Panc1 (cell line): ENCODE data around the gene FAM209B. TPM values are rescaled to one million over a fixed set of nuclear protein-coding genes. Genes with fewer than 3 reads are reported as not detected.

Experiments used
- ATAC-seq: fragments of 200-7000 bp; cut with Tn5 transposase; 2 replicates; pipeline ENCODE4 v1.9.1; 2020; ENCODE audit warnings: mild to moderate bottlenecking, moderate library complexity
- BruUV-seq: library from RNA; stranded (reverse); fragments of 400-500 nt; replicated peaks from 2 replicates; lab custom pipeline; 2021; lab: Mats Ljungman, UMichigan
- CTCF ChIA-PET: fragments of 300-600 bp; sonication (Branson Sonifier 250); formaldehyde crosslinking; loops from one replicate; lab custom pipeline; 2022; ENCODE audit warnings: antibody characterized with exemption; lab: Charles Lee
- POLR2A ChIA-PET: fragments of 300-600 bp; sonication (Branson Sonifier 250); formaldehyde crosslinking; loops from one replicate; lab custom pipeline; 2022; ENCODE audit warnings: antibody characterized with exemption; lab: Charles Lee
- DNase-seq: peaks from one replicate; pipeline ENCODE4 v3.0.0-alpha.2; 2010; ENCODE audit warnings: low read depth, low spot score
- H3K27ac ChIP-seq: 2 replicates; pipeline ENCODE4 v1.5.1; 2011; ENCODE audit warnings: mild to moderate bottlenecking, low read length, inconsistent platforms
- H3K27me3 ChIP-seq: fragments of 200-500 bp; sonication (Bioruptor generic); 2 replicates; pipeline ENCODE4 v1.6.0; 2014; ENCODE audit warnings: low read length, inconsistent platforms; ENCODE audit not compliant: control insufficient read depth, insufficient read depth
- H3K36me3 ChIP-seq: fragments of 200-500 bp; sonication (Bioruptor generic); 2 replicates; pipeline ENCODE4 v1.5.1; 2014; ENCODE audit warnings: inconsistent platforms, mild to moderate bottlenecking, low read length, moderate library complexity; ENCODE audit not compliant: control insufficient read depth, insufficient read depth
- H3K4me1 ChIP-seq: 2 replicates; pipeline ENCODE4 v1.5.1; 2011; ENCODE audit warnings: inconsistent platforms, mild to moderate bottlenecking, low read length, moderate library complexity; ENCODE audit not compliant: control insufficient read depth, insufficient read depth
- H3K4me3 ChIP-seq, 2 experiments: 2 replicates each; pipeline ENCODE4 v1.5.1; 2011 to 2012; ENCODE audit warnings: low read depth in 2 of 2, low read length in 2 of 2, mild to moderate bottlenecking in 2 of 2, inconsistent platforms in 1 of 2, moderate library complexity in 1 of 2
- H3K9me3 ChIP-seq: fragments of 200-500 bp; sonication (Bioruptor generic); 2 replicates; pipeline ENCODE4 v1.5.1; 2014; ENCODE audit warnings: low read depth, mild to moderate bottlenecking, inconsistent platforms, low read length, moderate library complexity; ENCODE audit not compliant: control insufficient read depth, insufficient read depth
- POLR2AphosphoS5 ChIP-seq: IDR thresholded peaks from 2 replicates; pipeline ENCODE4 v1.6.1; 2012; ENCODE audit warnings: mild to moderate bottlenecking, low read depth, low read length, moderate library complexity
- SIN3A ChIP-seq: IDR thresholded peaks from 2 replicates; pipeline ENCODE4 v1.6.1; 2012; ENCODE audit warnings: low read depth, mild to moderate bottlenecking, low read length, moderate library complexity, borderline replicate concordance; ENCODE audit not compliant: insufficient read depth
- TCF7L2 ChIP-seq: IDR thresholded peaks from 2 replicates; pipeline ENCODE4 v1.6.1; 2011; ENCODE audit warnings: mild to moderate bottlenecking, low read depth, low read length, inconsistent platforms
- in situ Hi-C: cut with HindIII; loops from 2 replicates; pipeline ENCODE4 v1.10.0; 2016; ENCODE audit warnings: low sequenced_read_pairs, low pct_unique_long_range_greater_than_20kb
- intact Hi-C: fragments of 100-400 bp; cut with micrococcal nuclease; formaldehyde crosslinking; loops from one replicate; pipeline ENCODE4 v1.10.0; 2022; ENCODE audit not compliant: unreplicated experiment
- total RNA-seq: library from RNA; stranded (reverse); gene quantifications from one replicate; pipeline ENCODE4 v1.2.1, GENCODE V29; 2021; ENCODE audit not compliant: unreplicated experiment
- TF ChIP-seq, protein P1 (sequence below): fragments of 450-650 bp; IDR thresholded peaks from 2 replicates; pipeline ENCODE4 v1.5.1; 2017; ENCODE audit warnings: mild to moderate bottlenecking
- TF ChIP-seq, protein P2 (sequence below), 2 experiments: IDR thresholded peaks; 2 replicates each; pipeline ENCODE4 v1.6.1; 2011 to 2012; ENCODE audit warnings: low read depth in 2 of 2, control low read depth in 1 of 2, low read length in 1 of 2, mild to moderate bottlenecking in 1 of 2, moderate library complexity in 1 of 2; ENCODE audit not compliant: insufficient read depth in 1 of 2

FAM209B gene
- total RNA-seq, 1 experiment from 2014 or later, result not detected

DNA sequence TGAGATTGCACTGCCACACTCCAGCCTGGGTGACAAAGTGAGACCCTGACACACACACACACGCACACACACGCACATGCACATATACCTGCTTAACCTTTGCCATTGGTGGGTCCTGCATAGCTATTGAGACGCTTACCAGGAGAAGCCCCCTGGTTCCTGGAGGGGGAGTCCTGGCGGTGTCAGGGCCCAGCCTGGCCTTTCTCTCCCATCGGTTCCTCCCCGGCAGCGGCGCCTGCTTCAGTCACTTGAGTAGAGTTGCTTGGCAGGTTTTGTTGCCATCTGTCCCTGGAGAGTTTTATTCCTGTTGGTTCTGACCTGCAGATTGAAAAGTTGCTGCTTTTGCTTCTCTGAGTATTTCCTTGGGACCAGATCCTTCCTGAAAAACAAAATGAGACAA lies 29.1 kb upstream of the FAM209B start:
- Histone ChIP-seq H3K27me3 (no peaks in the 10 kb centered on the region), H3K9me3 (no peaks in the 10 kb centered on the region), H3K4me1 (no peaks in the 10 kb centered on the region), H3K4me3 (no peak overlapping the region), H3K27ac (no peak overlapping the region), H3K36me3 (no peaks in the 10 kb centered on the region; the same call in 1 of the 2 replicates)
- DNase-seq (no peak), ATAC-seq (no peak)
- in situ Hi-C loops, result no loop called here
- BruUV-seq, result no TSS peak
- TF ChIP-seq SIN3A, result no peak
- TF ChIP-seq, protein P1, sequence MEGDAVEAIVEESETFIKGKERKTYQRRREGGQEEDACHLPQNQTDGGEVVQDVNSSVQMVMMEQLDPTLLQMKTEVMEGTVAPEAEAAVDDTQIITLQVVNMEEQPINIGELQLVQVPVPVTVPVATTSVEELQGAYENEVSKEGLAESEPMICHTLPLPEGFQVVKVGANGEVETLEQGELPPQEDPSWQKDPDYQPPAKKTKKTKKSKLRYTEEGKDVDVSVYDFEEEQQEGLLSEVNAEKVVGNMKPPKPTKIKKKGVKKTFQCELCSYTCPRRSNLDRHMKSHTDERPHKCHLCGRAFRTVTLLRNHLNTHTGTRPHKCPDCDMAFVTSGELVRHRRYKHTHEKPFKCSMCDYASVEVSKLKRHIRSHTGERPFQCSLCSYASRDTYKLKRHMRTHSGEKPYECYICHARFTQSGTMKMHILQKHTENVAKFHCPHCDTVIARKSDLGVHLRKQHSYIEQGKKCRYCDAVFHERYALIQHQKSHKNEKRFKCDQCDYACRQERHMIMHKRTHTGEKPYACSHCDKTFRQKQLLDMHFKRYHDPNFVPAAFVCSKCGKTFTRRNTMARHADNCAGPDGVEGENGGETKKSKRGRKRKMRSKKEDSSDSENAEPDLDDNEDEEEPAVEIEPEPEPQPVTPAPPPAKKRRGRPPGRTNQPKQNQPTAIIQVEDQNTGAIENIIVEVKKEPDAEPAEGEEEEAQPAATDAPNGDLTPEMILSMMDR, result no peak
- TF ChIP-seq POLR2AphosphoS5, result no peak
- TF ChIP-seq, protein P2, sequence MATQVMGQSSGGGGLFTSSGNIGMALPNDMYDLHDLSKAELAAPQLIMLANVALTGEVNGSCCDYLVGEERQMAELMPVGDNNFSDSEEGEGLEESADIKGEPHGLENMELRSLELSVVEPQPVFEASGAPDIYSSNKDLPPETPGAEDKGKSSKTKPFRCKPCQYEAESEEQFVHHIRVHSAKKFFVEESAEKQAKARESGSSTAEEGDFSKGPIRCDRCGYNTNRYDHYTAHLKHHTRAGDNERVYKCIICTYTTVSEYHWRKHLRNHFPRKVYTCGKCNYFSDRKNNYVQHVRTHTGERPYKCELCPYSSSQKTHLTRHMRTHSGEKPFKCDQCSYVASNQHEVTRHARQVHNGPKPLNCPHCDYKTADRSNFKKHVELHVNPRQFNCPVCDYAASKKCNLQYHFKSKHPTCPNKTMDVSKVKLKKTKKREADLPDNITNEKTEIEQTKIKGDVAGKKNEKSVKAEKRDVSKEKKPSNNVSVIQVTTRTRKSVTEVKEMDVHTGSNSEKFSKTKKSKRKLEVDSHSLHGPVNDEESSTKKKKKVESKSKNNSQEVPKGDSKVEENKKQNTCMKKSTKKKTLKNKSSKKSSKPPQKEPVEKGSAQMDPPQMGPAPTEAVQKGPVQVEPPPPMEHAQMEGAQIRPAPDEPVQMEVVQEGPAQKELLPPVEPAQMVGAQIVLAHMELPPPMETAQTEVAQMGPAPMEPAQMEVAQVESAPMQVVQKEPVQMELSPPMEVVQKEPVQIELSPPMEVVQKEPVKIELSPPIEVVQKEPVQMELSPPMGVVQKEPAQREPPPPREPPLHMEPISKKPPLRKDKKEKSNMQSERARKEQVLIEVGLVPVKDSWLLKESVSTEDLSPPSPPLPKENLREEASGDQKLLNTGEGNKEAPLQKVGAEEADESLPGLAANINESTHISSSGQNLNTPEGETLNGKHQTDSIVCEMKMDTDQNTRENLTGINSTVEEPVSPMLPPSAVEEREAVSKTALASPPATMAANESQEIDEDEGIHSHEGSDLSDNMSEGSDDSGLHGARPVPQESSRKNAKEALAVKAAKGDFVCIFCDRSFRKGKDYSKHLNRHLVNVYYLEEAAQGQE (IDR thresholded peaks at IDR 0.05; ENCODE audit: insufficient read depth in 1 of 2, low read depth in 2 of 2, low read length in 1 of 2), result no peak
- no peak for TF ChIP-seq TCF7L2
- intact Hi-C loops, result no loop called here
- ChIA-PET CTCF (no interaction called here), POLR2A (no interaction called here)

DNA sequence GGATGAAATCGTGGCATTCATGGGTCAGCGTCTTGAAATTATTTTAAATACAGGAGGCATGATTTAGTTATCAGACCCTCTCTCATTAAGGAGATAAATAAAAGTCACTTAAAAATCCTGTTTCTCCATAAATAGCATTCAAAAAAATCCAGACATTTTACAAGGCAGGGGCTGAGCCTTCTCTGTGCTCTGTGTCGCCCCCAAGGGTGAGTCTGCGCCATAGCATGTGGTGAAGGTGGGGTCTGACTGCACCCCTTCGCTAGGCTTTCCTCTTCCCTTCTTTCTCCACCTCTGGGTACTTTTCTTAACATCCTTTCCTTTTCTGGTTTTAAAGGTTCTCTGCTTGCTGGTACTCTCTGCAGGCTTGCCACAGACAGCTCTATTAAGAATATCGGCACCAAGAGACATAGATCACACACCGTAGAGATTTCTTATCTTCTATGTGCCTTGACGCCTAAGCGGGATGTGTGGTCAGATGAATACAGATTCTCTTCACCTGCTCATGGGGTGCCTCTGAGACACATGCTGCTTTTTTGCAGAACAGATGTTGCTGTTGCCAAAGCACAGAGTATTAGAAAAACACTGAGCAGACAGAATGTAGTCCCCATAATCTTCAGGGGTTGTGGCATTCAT lies 28.6 kb upstream of the FAM209B start:
- in situ Hi-C loops, result no loop called here
- POLR2A ChIA-PET, result no interaction called here

More for the DNA sequence above, 28.6 kb upstream of the FAM209B start:
- no TSS peak for BruUV-seq
- Histone ChIP-seq H3K4me3 (no peak overlapping the region), H3K36me3 (no peaks in the 10 kb centered on the region; the same call in 1 of the 2 replicates), H3K4me1 (no peaks in the 10 kb centered on the region), H3K27me3 (no peaks in the 10 kb centered on the region), H3K9me3 (no peaks in the 10 kb centered on the region), H3K27ac (no peak overlapping the region)
- peak; percentile 2 for DNase-seq
- no peak for ATAC-seq
- TF ChIP-seq POLR2AphosphoS5, result no peak
- TF ChIP-seq, protein P1, result peak; percentile 73
- CTCF ChIA-PET, result no interaction called here
- intact Hi-C loops, result no loop called here
